Endothelial cell of umbilical vein (primary cell): ENCODE data around the gene RFFL. TPM values are rescaled to one million over a fixed set of nuclear protein-coding genes. Genes with fewer than 3 reads are reported as not detected.

Experiments
- BruUV-seq: library from RNA; stranded (reverse); fragments of 400-500 nt; replicated peaks from 2 replicates; lab custom pipeline; 2021; lab: Mats Ljungman, UMichigan
- CTCF ChIA-PET: fragments of 300-600, 350-600 bp; sonication (Branson Sonifier 250); formaldehyde crosslinking; loops from one replicate; lab custom pipeline; 2021; ENCODE audit warnings: antibody characterized with exemption, inconsistent platforms; lab: Charles Lee
- POLR2A ChIA-PET: fragments of 300-600, 350-600 bp; sonication (Branson Sonifier 250); formaldehyde crosslinking; loops from one replicate; lab custom pipeline; 2021; ENCODE audit warnings: antibody characterized with exemption, inconsistent platforms; lab: Charles Lee
- DNase-seq: peaks from one replicate; pipeline ENCODE4 v3.0.0-alpha.2; 2011; ENCODE audit warnings: low read depth, low spot score
- FAIRE-seq: peaks from 2 replicates; lab custom pipeline; 2011; peaks lifted over from hg19 to GRCh38; lab: Jason Lieb, UNC
- H2AFZ ChIP-seq: 2 replicates; pipeline ENCODE4 v1.6.0; 2012; ENCODE audit warnings: low read depth, low read length, control low read depth, inconsistent platforms
- H3K27ac ChIP-seq: 2 replicates; pipeline ENCODE4 v1.5.1; 2011; ENCODE audit warnings: low read depth, mild to moderate bottlenecking, control low read depth, low read length, moderate library complexity; ENCODE audit not compliant: insufficient read depth
- H3K27me3 ChIP-seq, 2 experiments: 2 replicates each; pipeline versions ENCODE4 v1.6.0 to v1.6.1; 2011; ENCODE audit warnings: low read length in 2 of 2, mixed read lengths in 1 of 2; ENCODE audit not compliant: control insufficient read depth in 2 of 2, insufficient read depth in 2 of 2
- H3K36me3 ChIP-seq, 2 experiments: 2 replicates in 1 of 2; 3 replicates in 1 of 2; pipeline ENCODE4 v1.5.1; 2011; ENCODE audit warnings: low read length in 2 of 2, mild to moderate bottlenecking in 1 of 2, moderate library complexity in 1 of 2; ENCODE audit not compliant: control insufficient read depth in 2 of 2, insufficient read depth in 2 of 2; ENCODE audit errors: extremely low read depth in 1 of 2
- H3K4me1 ChIP-seq: 3 replicates; pipeline ENCODE4 v1.5.1; 2011; ENCODE audit warnings: mild to moderate bottlenecking, low read length; ENCODE audit not compliant: control insufficient read depth, insufficient read depth; ENCODE audit errors: extremely low read depth
- H3K4me2 ChIP-seq: 2 replicates; pipeline ENCODE4 v1.6.1; 2011; ENCODE audit warnings: low read length, control low read depth, mixed read lengths; ENCODE audit not compliant: insufficient read depth
- H3K4me3 ChIP-seq, 3 experiments: fragments of 200-600 bp in 1 of 3; sonication (generic), shearing (Covaris generic) in 1 of 3; replicated peaks in 1 of 3; 2 replicates each; pipeline ENCODE4 v1.5.1; 2011 to 2016; ENCODE audit warnings: control low read depth in 3 of 3, low read length in 3 of 3, mild to moderate bottlenecking in 2 of 3, inconsistent platforms in 1 of 3, low read depth in 1 of 3, moderate library complexity in 1 of 3; ENCODE audit not compliant: insufficient read depth in 1 of 3
- H3K79me2 ChIP-seq: 2 replicates; pipeline ENCODE4 v1.6.0; 2012; ENCODE audit warnings: low read length, inconsistent platforms; ENCODE audit not compliant: control insufficient read depth, insufficient read depth
- H3K9ac ChIP-seq: replicated peaks from 2 replicates; pipeline ENCODE3; 2011; ENCODE audit warnings: low read length, control low read depth; ENCODE audit not compliant: insufficient read depth; ENCODE audit errors: extremely low read depth
- H3K9me1 ChIP-seq: replicated peaks from 3 replicates; pipeline ENCODE4 v1.6.0; 2011; ENCODE audit warnings: mild to moderate bottlenecking, low read length; ENCODE audit not compliant: control insufficient read depth, insufficient read depth; ENCODE audit errors: extremely low read depth
- H3K9me3 ChIP-seq: replicated peaks from 2 replicates; pipeline ENCODE4 v1.5.1; 2012; ENCODE audit warnings: low read length, inconsistent platforms; ENCODE audit not compliant: control insufficient read depth, insufficient read depth
- H4K20me1 ChIP-seq: replicated peaks from 2 replicates; pipeline ENCODE3; 2011; ENCODE audit warnings: mild to moderate bottlenecking, low read length; ENCODE audit not compliant: control insufficient read depth, insufficient read depth; ENCODE audit errors: extremely low read depth
- EZH2 ChIP-seq: IDR thresholded peaks from 2 replicates; pipeline ENCODE4 v1.6.1; 2012; ENCODE audit warnings: borderline replicate concordance, low read depth, mild to moderate bottlenecking, moderate library complexity, low read length, inconsistent platforms; ENCODE audit not compliant: severe bottlenecking
- FOS ChIP-seq: IDR thresholded peaks from 2 replicates; pipeline ENCODE4 v1.6.1; 2011; ENCODE audit warnings: mild to moderate bottlenecking, low read length, moderate library complexity, borderline replicate concordance; ENCODE audit not compliant: insufficient read depth
- GATA2 ChIP-seq: IDR thresholded peaks from 2 replicates; pipeline ENCODE4 v1.7.0; 2011; ENCODE audit warnings: low read depth, mild to moderate bottlenecking, moderate library complexity, mixed read lengths, low read length; ENCODE audit not compliant: insufficient read length, insufficient read depth
- JUN ChIP-seq: IDR thresholded peaks from 2 replicates; pipeline ENCODE4 v1.6.1; 2011; ENCODE audit warnings: borderline replicate concordance, low read depth; ENCODE audit not compliant: insufficient read length, insufficient read depth
- MYC ChIP-seq: IDR thresholded peaks from one replicate; pipeline ENCODE4 v1.6.1; 2011; ENCODE audit warnings: mild to moderate bottlenecking, low read depth, low read length
- POLR2A ChIP-seq: IDR thresholded peaks from 2 replicates; pipeline ENCODE4 v1.6.1; 2012; ENCODE audit warnings: low read depth, mild to moderate bottlenecking, control low read depth, low read length
- POLR2AphosphoS5 ChIP-seq: IDR thresholded peaks from 2 replicates; pipeline ENCODE4 v1.6.1; 2012; ENCODE audit warnings: low read depth, mild to moderate bottlenecking, control low read depth, low read length, moderate library complexity; ENCODE audit not compliant: insufficient read depth
- dilution Hi-C: fragments of 300-500 bp; cut with MboI; formaldehyde crosslinking; loops from one replicate; pipeline ENCODE4 v1.15.0; 2019; ENCODE audit warnings: low sequenced_read_pairs; ENCODE audit not compliant: extremely low pct_ligation_motif_present
- intact Hi-C: fragments of 100-400 bp; cut with micrococcal nuclease; formaldehyde crosslinking; loops from one replicate; pipeline ENCODE4 v1.10.0; 2022
- polyA plus RNA-seq, 4 experiments: library from polyadenylated mRNA; depleted of rRNA in 3 of 4; stranded (reverse) in 3 of 4; unstranded in 1 of 4; fragments of >200 nt; gene quantifications; 2 replicates each; pipeline versions ENCODE4 v1.2.1 to v1.2.3, GENCODE V29; 2011 to 2012; ENCODE audit warnings: missing spikeins in 1 of 4
- total RNA-seq: library from RNA; stranded (reverse); gene quantifications from 2 replicates; pipeline ENCODE4 v1.2.3, GENCODE V29; 2021
- TF ChIP-seq, protein P1 (sequence below): IDR thresholded peaks from 2 replicates; pipeline ENCODE4 v1.6.1; 2011; ENCODE audit not compliant: insufficient read depth, insufficient read length
- TF ChIP-seq, protein P2 (sequence below), 2 donors: IDR thresholded peaks; 1 replicate in 1 of 2; 2 replicates in 1 of 2; pipeline ENCODE4 v1.5.1; 2011; ENCODE audit warnings: low read length in 2 of 2, mild to moderate bottlenecking in 2 of 2, moderate library complexity in 2 of 2, control low read depth in 1 of 2, inconsistent platforms in 1 of 2, low read depth in 1 of 2; ENCODE audit not compliant: insufficient read depth in 1 of 2; ENCODE audit errors: extremely low read depth in 1 of 2

The RFFL gene
- total and polyA plus RNA-seq, 2 donors (not counting 3 experiments of a cell fraction or from before 2014, with no cell fraction given): 7.0 to 14.1 TPM

DNA sequence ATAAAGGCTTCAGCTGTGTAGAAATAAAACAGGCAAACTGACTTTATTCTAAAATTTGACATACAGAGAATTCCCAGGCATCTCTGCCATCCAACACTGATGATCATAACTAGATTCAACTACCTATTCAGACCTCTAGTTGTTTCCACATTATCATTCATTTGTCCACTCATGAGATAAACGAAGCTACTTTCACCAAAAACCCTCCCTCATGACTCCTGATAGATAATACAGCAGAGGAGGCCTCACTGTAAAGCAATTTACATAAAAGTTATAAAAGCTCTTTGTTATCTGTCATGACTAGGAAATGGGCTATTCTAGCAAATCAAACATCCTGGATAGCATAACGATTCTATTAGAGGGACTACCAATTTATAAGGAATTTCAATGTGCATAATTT is 19.6 kb upstream of the RFFL start:
- no peak overlapping the region for H3K9ac ChIP-seq
- ChIA-PET CTCF (interaction anchor here (1.1 to 5.3 kb wide), 3 partner anchors 15 to 60 kb away, joined by 3 to 21 read pairs (median 4); partner anchors contain the start of gene RFFL), POLR2A (interaction anchor here (0.6 kb wide), 1 partner anchor 12 kb away, joined by 7 read pairs; no protein-coding TSS in a partner anchor)
- dilution Hi-C loops: no loop called here
- no peaks in the 10 kb centered on the region for H3K27me3 ChIP-seq
- DNase-seq (no peak), FAIRE-seq (no peak)
- peaks cover 48% of the 10 kb centered on the region for H3K79me2 ChIP-seq
- no peaks in the 10 kb centered on the region for H3K36me3 ChIP-seq
- no peak overlapping the region for H3K4me3 ChIP-seq
- peaks cover 27% of the 10 kb centered on the region for H3K4me1 ChIP-seq
- intact Hi-C loops: no loop called here
- BruUV-seq: no TSS peak
- H2AFZ ChIP-seq: no peak overlapping the region
- no peaks in the 10 kb centered on the region for H3K9me1 ChIP-seq
- H3K27ac ChIP-seq: no peak overlapping the region
- H3K9me3 ChIP-seq: no peaks in the 10 kb centered on the region
- H4K20me1 ChIP-seq: no peaks in the 10 kb centered on the region
- H3K4me2 ChIP-seq: no peak overlapping the region
- TF ChIP-seq POLR2AphosphoS5: no peak
- TF ChIP-seq JUN: no peak

DNA sequence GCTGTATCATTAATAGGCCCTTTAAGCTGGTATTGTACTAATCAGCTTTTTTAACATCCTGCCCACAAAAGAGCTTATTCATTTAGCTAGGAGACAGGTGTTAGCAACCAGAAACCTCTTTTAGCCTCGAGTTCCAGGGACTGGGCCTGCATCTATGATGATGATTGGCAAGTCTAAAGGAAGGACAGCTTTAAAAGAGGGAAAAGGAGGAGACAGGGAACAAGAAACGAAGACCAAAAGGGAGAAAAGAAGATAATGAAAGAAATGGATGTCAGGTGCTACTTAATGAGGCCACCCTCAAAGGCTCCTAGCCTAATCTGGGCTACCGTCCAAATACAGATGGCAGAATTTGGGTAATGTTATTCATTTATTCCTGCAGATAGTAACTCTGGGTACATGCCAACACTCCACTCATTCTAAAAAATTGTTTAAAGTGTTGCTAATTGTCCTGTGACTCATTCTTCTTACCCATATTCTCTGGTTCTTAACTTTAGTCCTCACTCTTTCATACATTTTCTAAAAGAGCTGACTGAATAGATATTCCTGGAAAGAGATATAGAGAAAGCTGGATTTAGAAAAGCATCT is 18.7 kb upstream of the RFFL start:
- H2AFZ ChIP-seq: no peak overlapping the region
- intact Hi-C loops (no loop called here), dilution Hi-C loops (no loop called here)
- H3K79me2 ChIP-seq: peaks cover 43% of the 10 kb centered on the region
- H3K27ac ChIP-seq: peak overlapping the region; percentile 31
- no peaks in the 10 kb centered on the region for H4K20me1 ChIP-seq
- ChIA-PET CTCF (interaction anchor here (0.7 to 5.3 kb wide), 3 partner anchors 18 to 83 kb away, joined by 4 to 21 read pairs (median 4); partner anchors contain the start of gene RFFL), POLR2A (interaction anchor here (0.6 kb wide), 1 partner anchor 11 kb away, joined by 7 read pairs; no protein-coding TSS in a partner anchor)
- DNase-seq: peak; percentile 71
- no peaks in the 10 kb centered on the region for H3K9me3 ChIP-seq
- no peak overlapping the region for H3K9ac ChIP-seq
- peak; percentile 64 for FAIRE-seq
- TF ChIP-seq EZH2: no peak
- peak; percentile 88 for TF ChIP-seq FOS
- no peak for TF ChIP-seq MYC
- TF ChIP-seq GATA2: peak; percentile 68
- TF ChIP-seq, protein P1, sequence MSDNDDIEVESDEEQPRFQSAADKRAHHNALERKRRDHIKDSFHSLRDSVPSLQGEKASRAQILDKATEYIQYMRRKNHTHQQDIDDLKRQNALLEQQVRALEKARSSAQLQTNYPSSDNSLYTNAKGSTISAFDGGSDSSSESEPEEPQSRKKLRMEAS: no peak
- TF ChIP-seq JUN: peak; percentile 44
- no peak for TF ChIP-seq POLR2A
- TF ChIP-seq, protein P2, sequence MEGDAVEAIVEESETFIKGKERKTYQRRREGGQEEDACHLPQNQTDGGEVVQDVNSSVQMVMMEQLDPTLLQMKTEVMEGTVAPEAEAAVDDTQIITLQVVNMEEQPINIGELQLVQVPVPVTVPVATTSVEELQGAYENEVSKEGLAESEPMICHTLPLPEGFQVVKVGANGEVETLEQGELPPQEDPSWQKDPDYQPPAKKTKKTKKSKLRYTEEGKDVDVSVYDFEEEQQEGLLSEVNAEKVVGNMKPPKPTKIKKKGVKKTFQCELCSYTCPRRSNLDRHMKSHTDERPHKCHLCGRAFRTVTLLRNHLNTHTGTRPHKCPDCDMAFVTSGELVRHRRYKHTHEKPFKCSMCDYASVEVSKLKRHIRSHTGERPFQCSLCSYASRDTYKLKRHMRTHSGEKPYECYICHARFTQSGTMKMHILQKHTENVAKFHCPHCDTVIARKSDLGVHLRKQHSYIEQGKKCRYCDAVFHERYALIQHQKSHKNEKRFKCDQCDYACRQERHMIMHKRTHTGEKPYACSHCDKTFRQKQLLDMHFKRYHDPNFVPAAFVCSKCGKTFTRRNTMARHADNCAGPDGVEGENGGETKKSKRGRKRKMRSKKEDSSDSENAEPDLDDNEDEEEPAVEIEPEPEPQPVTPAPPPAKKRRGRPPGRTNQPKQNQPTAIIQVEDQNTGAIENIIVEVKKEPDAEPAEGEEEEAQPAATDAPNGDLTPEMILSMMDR (IDR thresholded peaks at IDR 0.05; ENCODE audit: extremely low read depth in 1 of 2, insufficient read depth in 1 of 2, low read depth in 1 of 2, low read length in 2 of 2): no peak
- H3K4me3 ChIP-seq: no peak overlapping the region
- peaks cover 22% of the 10 kb centered on the region for H3K4me1 ChIP-seq
- no TSS peak for BruUV-seq
- no peaks in the 10 kb centered on the region for H3K27me3 ChIP-seq
- H3K9me1 ChIP-seq: no peaks in the 10 kb centered on the region
- H3K36me3 ChIP-seq: no peaks in the 10 kb centered on the region
- H3K4me2 ChIP-seq: peak overlapping the region; percentile 67
